WERI-Rb-1 (cell line): ENCODE measurements around the gene MMAB.
"Not testable (repeated sequence)": the region's sequence is repeated elsewhere in the genome, so short reads cannot be mapped to it uniquely, and the experiment has no call there.

Experiments used
- DNase-seq: peaks from one replicate; pipeline ENCODE4 v3.0.0-alpha.2; 2020
- H3K27ac ChIP-seq: fragments of 250-450 bp; sonication (Bioruptor Pico); 2 replicates; pipeline ENCODE4 v1.5.1; 2020; ENCODE audit warnings: mild to moderate bottlenecking, moderate library complexity
- H3K27me3 ChIP-seq: fragments of 250-450 bp; sonication (Bioruptor Pico); 2 replicates; pipeline ENCODE4 v1.5.1; 2021; ENCODE audit warnings: mild to moderate bottlenecking, low read depth, moderate library complexity; ENCODE audit not compliant: insufficient read depth, severe bottlenecking
- H3K36me3 ChIP-seq: fragments of 250-450 bp; sonication (Bioruptor Pico); 2 replicates; pipeline ENCODE4 v1.5.1; 2020; ENCODE audit warnings: mild to moderate bottlenecking, moderate library complexity
- H3K4me3 ChIP-seq: 2 replicates; pipeline ENCODE4 v1.5.1; 2011; ENCODE audit warnings: low read depth, mild to moderate bottlenecking, control low read depth, low read length
- H3K9me3 ChIP-seq: fragments of 250-450 bp; sonication (Bioruptor Pico); 2 replicates; pipeline ENCODE4 v1.5.1; 2021; ENCODE audit warnings: mild to moderate bottlenecking, moderate library complexity; ENCODE audit not compliant: severe bottlenecking
- CTCF ChIP-seq: IDR thresholded peaks from 2 replicates; pipeline ENCODE4 v1.5.1; 2011; ENCODE audit warnings: low read depth, mild to moderate bottlenecking, control low read depth, inconsistent platforms, low read length

MMAB gene

GRCh38 chr12:109606320-109607028, 33.2 kb upstream of the MMAB start:
- Histone ChIP-seq H3K27ac (peak overlapping the region; percentile 100), H3K27me3 (no peaks in the 10 kb centered on the region), H3K4me3 (peak overlapping the region; percentile 38), H3K36me3 (no peaks in the 10 kb centered on the region), H3K9me3 (no peaks in the 10 kb centered on the region)
- DNase-seq, result peak; percentile 92
- TF ChIP-seq CTCF, result no peak

GRCh38 chr12:109605599-109606228, 32.4 kb upstream of the MMAB start:
- Histone ChIP-seq H3K27me3 (no peaks in the 10 kb centered on the region), H3K4me3 (no peak overlapping the region), H3K27ac (peak overlapping the region; percentile 100), H3K9me3 (no peaks in the 10 kb centered on the region), H3K36me3 (no peaks in the 10 kb centered on the region)
- no peak for TF ChIP-seq CTCF
- DNase-seq, result no peak

- Histone ChIP-seq H3K27ac (peak overlapping the region; percentile 100), H3K9me3 (no peaks in the 10 kb centered on the region), H3K4me3 (no peak overlapping the region), H3K27me3 (no peaks in the 10 kb centered on the region), H3K36me3 (no peaks in the 10 kb centered on the region)
- DNase-seq, result peak; percentile 87
- no peak for TF ChIP-seq CTCF
Observed at GRCh38 chr12:109605016-109605415, 31.7 kb upstream of the MMAB start.

- Histone ChIP-seq H3K4me3 (no peak overlapping the region), H3K27ac (peak overlapping the region; percentile 100), H3K9me3 (no peaks in the 10 kb centered on the region), H3K27me3 (no peaks in the 10 kb centered on the region), H3K36me3 (peaks cover 4% of the 10 kb centered on the region)
- TF ChIP-seq CTCF, result no peak
- no peak for DNase-seq
Observed at GRCh38 chr12:109604132-109604585, 30.9 kb upstream of the MMAB start.

- not testable (repeated sequence) for DNase-seq, H3K27me3 ChIP-seq, H3K36me3 ChIP-seq, H3K27ac ChIP-seq, H3K4me3 ChIP-seq, H3K9me3 ChIP-seq
Observed at GRCh38 chr12:109602132-109602531, 28.8 kb upstream of the MMAB start.

- Histone ChIP-seq H3K27me3 (no peaks in the 10 kb centered on the region), H3K4me3 (no peak overlapping the region), H3K9me3 (no peaks in the 10 kb centered on the region), H3K27ac (no peak overlapping the region), H3K36me3 (peaks cover 5% of the 10 kb centered on the region)
- DNase-seq, result no peak
- TF ChIP-seq CTCF, result no peak
Observed at GRCh38 chr12:109601557-109601956, 28.3 kb upstream of the MMAB start.
